GM18498 (cell line): ENCODE results near the gene MORN4.
"Not testable (repeated sequence)": the region's sequence is repeated elsewhere in the genome, so short reads cannot be mapped to it uniquely, and the experiment has no call there.

Experiments used
- ATAC-seq: cut with Tn5 transposase; IDR thresholded peaks from one replicate; pipeline ENCODE4 v1.9.1; 2021; ENCODE audit warnings: mild to moderate bottlenecking, moderate library complexity; ENCODE audit not compliant: unreplicated experiment

The MORN4 gene

DNA sequence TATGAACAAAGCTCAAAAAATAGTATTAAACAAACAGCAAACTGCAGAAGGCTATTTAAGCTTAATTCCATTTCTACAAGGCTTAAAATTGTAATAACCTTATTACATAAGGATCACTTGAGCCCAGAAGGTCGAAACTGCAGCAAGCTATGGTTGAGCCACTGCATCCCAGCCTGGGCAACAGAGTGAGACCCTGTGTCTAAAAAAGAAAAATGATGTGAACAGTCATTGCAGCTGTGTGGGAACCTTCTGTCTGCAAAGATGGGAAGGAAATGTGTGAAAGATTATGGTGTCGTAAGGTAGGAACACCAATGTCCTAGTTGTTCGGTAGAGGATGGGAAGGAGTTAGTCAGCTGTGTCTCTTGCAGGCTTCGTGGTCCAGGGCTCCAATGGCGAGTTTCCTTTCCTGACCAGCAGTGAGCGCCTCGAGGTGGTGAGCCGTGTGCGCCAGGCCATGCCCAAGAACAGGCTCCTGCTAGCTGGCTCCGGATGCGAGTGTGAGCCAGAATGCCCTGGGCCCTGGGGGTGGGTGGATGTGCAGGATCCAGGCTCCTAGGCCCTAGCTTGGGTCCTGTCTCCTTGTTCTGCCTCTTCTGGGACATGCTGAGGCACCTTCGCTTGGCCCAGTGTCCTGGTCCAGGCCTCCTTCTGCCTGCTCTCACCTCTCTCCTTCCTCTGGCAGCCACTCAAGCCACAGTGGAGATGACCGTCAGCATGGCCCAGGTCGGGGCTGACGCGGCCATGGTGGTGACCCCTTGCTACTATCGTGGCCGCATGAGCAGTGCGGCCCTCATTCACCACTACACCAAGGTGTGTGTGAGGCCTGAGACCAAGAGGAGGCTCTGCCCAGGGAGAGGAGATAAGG is 34.7 kb downstream of the MORN4 start:
- ATAC-seq: no peak

GRCh38 chr10:97597778-97598177 is 35.5 kb downstream of the MORN4 start:
- ATAC-seq: no peak

- ATAC-seq: no peak
Measured at GRCh38 chr10:97596101-97597082, 36.9 kb downstream of the MORN4 start.

- no peak for ATAC-seq
Measured at GRCh38 chr10:97593421-97593820, 39.9 kb downstream of the MORN4 start.

DNA sequence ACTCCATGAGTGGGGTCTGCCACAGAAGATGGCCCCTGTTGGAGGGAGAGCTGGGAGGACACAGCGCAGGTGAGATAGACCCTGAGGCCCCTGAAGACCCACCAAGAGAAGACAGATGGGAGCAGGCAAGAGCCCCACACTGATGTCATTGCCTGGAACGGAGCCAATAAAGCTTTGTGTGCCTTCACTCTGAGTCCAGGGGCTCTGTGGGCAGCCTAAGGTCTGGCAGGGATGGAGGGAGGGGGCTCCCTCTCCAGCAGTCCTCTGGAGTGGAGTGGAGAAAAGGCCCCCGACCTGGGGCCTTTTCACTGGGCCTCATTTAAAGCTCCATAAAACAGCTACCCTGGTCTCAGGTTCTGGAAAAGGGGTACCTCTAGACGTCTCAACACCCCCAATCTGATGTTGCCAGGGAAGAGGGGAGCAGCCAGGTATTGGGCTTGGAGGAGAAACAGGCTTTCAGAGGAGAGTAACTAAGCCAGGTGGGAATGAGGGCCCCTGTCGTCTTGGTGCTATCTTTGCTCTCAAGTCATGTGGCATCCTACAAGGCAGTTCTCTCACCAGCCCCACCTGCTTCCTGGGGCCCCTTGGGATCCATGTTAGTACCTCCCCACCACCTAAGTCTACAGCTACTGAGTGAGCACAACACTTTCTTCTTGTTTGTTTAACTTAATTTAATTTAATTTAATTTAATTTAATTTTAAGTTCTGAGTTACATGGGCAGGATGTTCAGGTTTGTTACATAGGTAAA is 42.4 kb downstream of the MORN4 start:
- no peak for ATAC-seq

DNA sequence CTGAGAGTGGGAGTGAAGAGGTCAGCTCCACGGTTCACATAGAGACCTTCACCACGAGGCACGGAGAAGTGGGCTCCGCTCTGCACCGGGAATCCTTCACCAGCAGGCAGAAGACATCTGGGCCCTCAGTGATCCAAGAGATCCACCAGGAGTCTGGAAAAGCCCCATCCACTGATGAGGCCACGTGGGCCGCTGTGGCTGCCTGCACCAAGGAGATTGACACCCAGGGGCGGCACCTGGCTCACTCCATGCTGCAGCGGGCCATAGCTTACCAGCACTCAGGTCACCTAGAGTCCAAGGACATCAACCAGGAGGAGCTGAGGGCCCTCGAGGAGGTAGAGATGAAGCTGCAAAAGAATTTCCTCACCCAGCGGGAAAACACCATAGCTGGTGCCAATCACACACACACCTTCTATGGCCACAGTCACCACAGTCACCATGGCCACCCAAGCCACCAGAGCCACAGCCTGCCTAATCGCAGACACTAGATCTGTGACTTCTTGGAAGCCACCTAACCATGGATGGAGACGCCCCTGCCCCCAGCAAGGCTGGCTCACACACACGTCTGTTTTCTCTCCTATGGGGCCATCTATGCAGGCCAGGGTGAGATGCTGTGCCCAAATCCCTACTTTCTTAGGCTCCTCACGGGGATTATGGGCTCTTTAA is 43.1 kb downstream of the MORN4 start:
- ATAC-seq: no peak

GRCh38 chr10:97589479-97589878 is 43.8 kb downstream of the MORN4 start, which contains the start of gene C10orf62:
Gene C10orf62, plus strand, starts transcription at chr10:97589721. Its CDS starts 177 bp downstream, at chr10:97589898.
- no peak for ATAC-seq

DNA sequence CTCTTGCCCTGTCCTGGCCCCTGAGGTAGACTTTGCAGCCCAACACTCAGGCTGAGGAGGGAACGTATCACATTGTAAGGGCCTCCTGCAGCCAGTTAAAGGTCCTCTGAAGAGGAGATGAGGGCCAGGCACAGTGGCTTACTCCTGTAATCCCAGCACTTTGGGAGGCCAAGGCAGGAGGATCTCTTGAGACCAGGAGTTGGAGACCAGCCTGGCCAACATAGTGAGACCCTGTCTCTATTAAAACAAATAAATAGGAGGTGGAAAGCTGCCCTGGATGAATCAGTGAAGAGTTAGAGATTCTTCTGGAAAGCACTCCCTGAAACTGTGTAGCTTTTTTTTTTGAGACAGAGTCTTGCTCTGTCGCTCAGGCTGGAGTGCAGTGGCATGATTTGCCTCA is 46.1 kb downstream of the MORN4 start:
- ATAC-seq: no peak

GRCh38 chr10:97585439-97585811 is 47.9 kb downstream of the MORN4 start:
- no peak for ATAC-seq

- no peak for ATAC-seq
Measured at GRCh38 chr10:97584798-97585438, 48.4 kb downstream of the MORN4 start.

DNA sequence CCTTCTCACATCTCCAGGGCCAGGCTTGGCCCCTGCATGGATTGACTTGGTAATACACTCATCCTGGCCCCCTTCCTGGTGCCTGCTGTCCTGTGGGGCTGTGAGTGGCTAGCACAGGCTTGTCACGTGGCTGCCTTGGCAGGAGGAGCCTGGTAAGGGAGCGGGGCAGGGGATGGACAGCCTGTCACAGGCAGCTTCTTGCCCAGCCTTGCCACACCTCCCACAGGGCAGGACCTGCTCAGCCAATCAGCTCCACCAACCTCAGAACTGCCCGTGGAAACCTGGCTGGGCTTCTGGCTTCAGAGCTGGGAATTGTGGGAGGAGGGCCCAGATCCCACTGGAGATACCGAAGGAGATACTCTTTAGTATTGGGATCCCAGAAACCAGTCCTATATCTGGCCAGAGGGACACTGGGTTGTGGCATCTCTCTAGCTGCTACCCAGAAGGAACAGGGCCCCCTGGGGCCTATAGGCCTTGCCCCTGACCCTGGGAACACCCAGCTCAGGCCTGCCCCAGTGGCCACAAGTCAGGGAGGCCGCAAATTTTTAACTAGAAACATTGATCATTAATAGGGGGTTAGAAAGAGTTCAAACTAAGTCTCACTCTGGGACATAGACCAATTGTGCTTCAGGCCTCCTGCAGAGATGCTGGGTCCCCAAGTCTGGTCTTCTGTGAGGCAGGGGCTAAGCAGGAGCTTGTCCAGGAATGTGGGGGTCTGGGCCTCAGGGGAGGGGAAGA is 49.1 kb downstream of the MORN4 start, which contains the start of gene HOGA1:
HOGA1 (plus strand) TSS at position 330 of the 738 bp plus-strand sequence; CDS start at position 645, 315 bp downstream.
- ATAC-seq: no peak

- no peak for ATAC-seq
Measured at GRCh38 chr10:97583476-97583875, 49.8 kb downstream of the MORN4 start.

DNA sequence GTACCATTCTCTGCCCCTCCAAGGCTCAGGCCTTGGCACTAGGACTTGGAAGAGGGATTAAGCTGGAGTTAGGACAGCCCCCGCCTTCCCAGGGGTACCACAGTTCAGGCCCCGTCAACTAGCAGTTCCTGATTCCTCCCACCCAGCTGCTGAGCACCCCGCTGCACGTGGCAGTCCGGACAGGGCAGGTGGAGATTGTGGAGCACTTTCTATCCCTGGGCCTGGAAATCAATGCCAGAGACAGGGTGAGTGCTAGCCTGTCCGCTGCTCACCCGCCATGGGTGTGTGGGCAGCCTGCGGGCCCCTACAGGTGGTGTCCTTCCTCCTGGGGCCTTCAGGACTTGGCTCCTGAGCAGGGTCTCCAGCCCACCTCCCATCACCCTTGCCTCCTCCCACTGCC is 51.1 kb downstream of the MORN4 start:
- no peak for ATAC-seq

- no peak for ATAC-seq
Measured at GRCh38 chr10:97580421-97581367, 52.6 kb downstream of the MORN4 start.

- ATAC-seq: no peak
Measured at GRCh38 chr10:97578171-97578844, 55.0 kb downstream of the MORN4 start.

- no peak for ATAC-seq
Measured at GRCh38 chr10:97577701-97578100, 55.6 kb downstream of the MORN4 start.

GRCh38 chr10:97576487-97576886 is 56.8 kb downstream of the MORN4 start:
- ATAC-seq: not testable (repeated sequence)
